Measurements from ENCODE around the gene SBNO1.

SBNO1 gene

GRCh38 chr12:123391546-123392343 is 27.1 kb upstream of the SBNO1 start:
- Histone ChIP-seq H2BK15ac (ENCODE audit: low read length) (no peak overlapping the region), H3K27ac (replicated peaks; ENCODE audit: low read length) (no peak overlapping the region), H3K23ac (ENCODE audit: low read depth, low read length, poor library complexity) (no peak overlapping the region), H4K8ac (ENCODE audit: low read depth, low read length) (no peak overlapping the region), H3K9me3 (replicated peaks in 1 of 2; ENCODE audit: control insufficient read depth in 2 of 2, insufficient read depth in 1 of 2, low read depth in 1 of 2, low read length in 2 of 2) (no peaks in the 10 kb centered on the region), H3K14ac (ENCODE audit: low read length) (no peak overlapping the region), H3K4ac (ENCODE audit: low read length) (no peak overlapping the region), H3K9ac (ENCODE audit: low read depth, low read length, poor library complexity) (no peak overlapping the region), H2BK120ac (ENCODE audit: low read depth, low read length) (no peak overlapping the region), H3K4me2 (ENCODE audit: insufficient read depth, low read length, poor library complexity, severe bottlenecking) (no peak overlapping the region), H2AK5ac (ENCODE audit: low read depth, low read length) (no peak overlapping the region), H4K91ac (ENCODE audit: low read depth, low read length, poor library complexity) (no peak overlapping the region), H2BK5ac (ENCODE audit: low read length) (no peak overlapping the region), H2AFZ (ENCODE audit: low read length) (no peak overlapping the region), H3K18ac (ENCODE audit: low read length) (no peak overlapping the region), H3K36me3 (replicated peaks in 1 of 2; ENCODE audit: control insufficient read depth in 2 of 2, insufficient read depth in 2 of 2, low read length in 2 of 2) (peaks cover 35 to 68% of the 10 kb centered on the region in 2 donors), H2BK12ac (ENCODE audit: low read length) (no peak overlapping the region), H3K4me3 (ENCODE audit: low read length in 2 of 2) (peak overlapping the region in 1 of 2 donors; percentile 7), H3K79me1 (ENCODE audit: low read depth, low read length) (peaks cover 7% of the 10 kb centered on the region), H3K4me1 (ENCODE audit: control insufficient read depth in 2 of 2, insufficient read depth in 1 of 2, low read depth in 1 of 2, low read length in 2 of 2) (peaks cover 8 to 15% of the 10 kb centered on the region in 2 donors), H3K27me3 (ENCODE audit: control insufficient read depth in 3 of 3, insufficient read depth in 3 of 3, low read depth in 1 of 3, low read length in 3 of 3) (no peaks in the 10 kb centered on the region)
- no CpG with 5 or more reads among the region's 8 CpGs for WGBS, 2 donors (ENCODE audit: extremely low coverage in 2 of 2, insufficient read length in 2 of 2, insufficient replicate concordance in 1 of 2)
- no peak for DNase-seq (ENCODE audit: low spot score)

DNA sequence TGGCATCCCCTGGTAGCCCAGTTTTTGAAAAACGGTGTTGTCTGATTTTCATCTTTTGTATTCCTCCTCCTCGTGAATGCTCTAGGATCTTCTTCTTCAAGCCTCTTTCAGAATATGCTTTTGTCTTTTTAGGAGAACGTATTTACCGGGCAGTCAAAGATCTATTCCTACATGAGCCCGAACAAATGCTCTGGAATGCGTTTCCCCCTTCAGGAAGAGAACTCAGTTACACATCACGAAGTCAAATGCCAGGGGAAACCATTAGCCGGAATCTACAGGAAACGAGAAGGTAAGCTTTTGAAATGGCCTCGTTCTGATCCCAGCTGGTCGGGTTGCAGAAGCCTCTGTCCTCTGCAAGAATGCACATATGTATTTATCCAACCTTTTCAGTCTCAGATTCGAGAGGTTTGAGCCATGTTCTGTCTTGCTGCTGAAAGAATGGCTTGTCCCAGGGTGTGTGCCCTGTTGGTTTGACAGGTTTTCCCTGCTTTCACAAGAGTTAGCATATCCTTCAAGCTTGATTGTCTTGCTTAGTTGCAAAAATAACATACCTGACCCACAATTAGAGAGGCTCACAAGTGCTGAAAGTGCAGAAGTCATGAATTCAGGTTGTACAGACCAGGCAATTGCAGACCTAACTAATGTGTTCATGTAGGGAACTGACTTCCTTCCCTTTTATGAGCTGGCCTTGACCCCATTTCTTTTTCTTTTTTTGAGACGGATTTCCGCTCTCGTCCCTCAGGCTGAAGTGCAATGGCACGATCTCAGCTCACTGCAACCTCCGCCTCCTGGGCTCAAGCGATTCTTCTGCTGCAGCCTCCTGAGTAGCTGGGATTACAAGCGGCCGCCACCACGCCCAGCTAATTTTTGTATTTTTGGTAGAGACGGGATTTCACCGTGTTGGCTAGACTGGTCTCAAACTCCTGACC is 26.1 kb upstream of the SBNO1 start:
- no peak overlapping the region for H2BK120ac ChIP-seq (ENCODE audit: low read depth, low read length)
- no peak for DNase-seq (ENCODE audit: low spot score)
- no CpG with 5 or more reads among the region's 23 CpGs for WGBS, 2 donors (ENCODE audit: extremely low coverage in 2 of 2, insufficient read length in 2 of 2, insufficient replicate concordance in 1 of 2)
- no peak overlapping the region for H2BK5ac ChIP-seq (ENCODE audit: low read length)
- no peak overlapping the region for H4K91ac ChIP-seq (ENCODE audit: low read depth, low read length, poor library complexity)
- no peak overlapping the region for H4K8ac ChIP-seq (ENCODE audit: low read depth, low read length)
- H3K27me3 ChIP-seq (ENCODE audit: control insufficient read depth in 3 of 3, insufficient read depth in 3 of 3, low read depth in 1 of 3, low read length in 3 of 3), result no peaks in the 10 kb centered on the region
- H3K4ac ChIP-seq (ENCODE audit: low read length), result no peak overlapping the region
- H3K27ac ChIP-seq (replicated peaks; ENCODE audit: low read length), result no peak overlapping the region
- no peaks in the 10 kb centered on the region for H3K9me3 ChIP-seq (replicated peaks in 1 of 2; ENCODE audit: control insufficient read depth in 2 of 2, insufficient read depth in 1 of 2, low read depth in 1 of 2, low read length in 2 of 2)
- H3K14ac ChIP-seq (ENCODE audit: low read length), result no peak overlapping the region
- H3K36me3 ChIP-seq (replicated peaks in 1 of 2; ENCODE audit: control insufficient read depth in 2 of 2, insufficient read depth in 2 of 2, low read length in 2 of 2), result peaks cover 25 to 58% of the 10 kb centered on the region in 2 donors
- no peak overlapping the region for H2AFZ ChIP-seq (ENCODE audit: low read length)
- no peak overlapping the region for H2BK12ac ChIP-seq (ENCODE audit: low read length)
- no peak overlapping the region for H3K18ac ChIP-seq (ENCODE audit: low read length)
- no peak overlapping the region for H2BK15ac ChIP-seq (ENCODE audit: low read length)
- no peak overlapping the region for H3K4me2 ChIP-seq (ENCODE audit: insufficient read depth, low read length, poor library complexity, severe bottlenecking)
- H3K79me1 ChIP-seq (ENCODE audit: low read depth, low read length), result peaks cover 4% of the 10 kb centered on the region
- no peak overlapping the region for H3K9ac ChIP-seq (ENCODE audit: low read depth, low read length, poor library complexity)
- H2AK5ac ChIP-seq (ENCODE audit: low read depth, low read length), result no peak overlapping the region
- peaks cover 8 to 15% of the 10 kb centered on the region in 2 donors for H3K4me1 ChIP-seq (ENCODE audit: control insufficient read depth in 2 of 2, insufficient read depth in 1 of 2, low read depth in 1 of 2, low read length in 2 of 2)
- H3K4me3 ChIP-seq (ENCODE audit: low read length in 2 of 2), result peak overlapping the region in 1 of 2 donors; percentile 83
- H3K23ac ChIP-seq (ENCODE audit: low read depth, low read length, poor library complexity), result no peak overlapping the region

- Histone ChIP-seq H3K14ac (ENCODE audit: low read length) (no peak overlapping the region), H2BK5ac (ENCODE audit: low read length) (no peak overlapping the region), H3K9ac (ENCODE audit: low read depth, low read length, poor library complexity) (peak overlapping the region; percentile 93), H2AFZ (ENCODE audit: low read length) (peak overlapping the region; percentile 78), H4K91ac (ENCODE audit: low read depth, low read length, poor library complexity) (no peak overlapping the region), H3K4me2 (ENCODE audit: insufficient read depth, low read length, poor library complexity, severe bottlenecking) (peak overlapping the region; percentile 63), H3K23ac (ENCODE audit: low read depth, low read length, poor library complexity) (no peak overlapping the region), H3K36me3 (replicated peaks in 1 of 2; ENCODE audit: control insufficient read depth in 2 of 2, insufficient read depth in 2 of 2, low read length in 2 of 2) (peaks cover 20 to 48% of the 10 kb centered on the region in 2 donors), H2AK5ac (ENCODE audit: low read depth, low read length) (no peak overlapping the region), H2BK12ac (ENCODE audit: low read length) (no peak overlapping the region), H3K18ac (ENCODE audit: low read length) (peak overlapping the region; percentile 74), H3K4ac (ENCODE audit: low read length) (no peak overlapping the region), H4K8ac (ENCODE audit: low read depth, low read length) (no peak overlapping the region), H2BK120ac (ENCODE audit: low read depth, low read length) (no peak overlapping the region), H3K27ac (replicated peaks; ENCODE audit: low read length) (no peak overlapping the region), H3K4me3 (ENCODE audit: low read length in 2 of 2) (peak overlapping the region; percentile 83 to 89), H3K79me1 (ENCODE audit: low read depth, low read length) (peaks cover 4% of the 10 kb centered on the region), H3K4me1 (ENCODE audit: control insufficient read depth in 2 of 2, insufficient read depth in 1 of 2, low read depth in 1 of 2, low read length in 2 of 2) (peaks cover 8 to 17% of the 10 kb centered on the region in 2 donors), H3K27me3 (ENCODE audit: control insufficient read depth in 3 of 3, insufficient read depth in 3 of 3, low read depth in 1 of 3, low read length in 3 of 3) (no peaks in the 10 kb centered on the region), H3K9me3 (replicated peaks in 1 of 2; ENCODE audit: control insufficient read depth in 2 of 2, insufficient read depth in 1 of 2, low read depth in 1 of 2, low read length in 2 of 2) (no peaks in the 10 kb centered on the region), H2BK15ac (ENCODE audit: low read length) (no peak overlapping the region)
- no peak for DNase-seq (ENCODE audit: low spot score)
- WGBS, 2 donors (ENCODE audit: extremely low coverage in 2 of 2, insufficient read length in 2 of 2, insufficient replicate concordance in 1 of 2), result no CpG with 5 or more reads among the region's 66 CpGs
Measured at GRCh38 chr12:123389560-123390351, 25.1 kb upstream of the SBNO1 start.
